ENCODE measurements around the gene SMC4. TPM values are rescaled to one million over a fixed set of nuclear protein-coding genes. Genes with fewer than 3 reads are reported as not detected.

Gene SMC4
- total and polyA plus RNA-seq, 2 of the 13 experiments (the other 11 are each of a cell fraction or from before 2014, with no cell fraction given) = 19.2 to 74.3 TPM

- Histone ChIP-seq H3K9ac (ENCODE audit: insufficient read depth, low read depth, low read length) (no peak overlapping the region), H3K36me3 (replicated peaks in 1 of 2; ENCODE audit: control insufficient read depth in 1 of 2, insufficient read depth in 2 of 2, low read length in 2 of 2) (no peaks in the 10 kb centered on the region), H3K27ac (ENCODE audit: extremely low read length, insufficient read depth, low read length) (no peak overlapping the region), H3K9me3 (ENCODE audit: low read length) (no peaks in the 10 kb centered on the region), H3K27me3 (ENCODE audit: control insufficient read depth in 1 of 2, insufficient read depth in 2 of 2, low read length in 2 of 2) (no peaks in the 10 kb centered on the region; a peak in 2 of 5 replicates), H2AFZ (ENCODE audit: low read length) (no peak overlapping the region), H3K4me2 (ENCODE audit: low read depth, low read length) (no peak overlapping the region), H3K4me1 (ENCODE audit: insufficient read depth, low read length) (0 out of 2 replicates have a peak, but pooled peaks cover 11% of the 10 kb centered on the region), H4K20me1 (ENCODE audit: insufficient read depth, low read length) (no peaks in the 10 kb centered on the region), H3K4me3 (replicated peaks in 1 of 3; ENCODE audit: insufficient read depth in 1 of 3, low read depth in 2 of 3, low read length in 3 of 3) (no peak overlapping the region), H3K79me2 (ENCODE audit: insufficient read depth, low read length) (no peaks in the 10 kb centered on the region)
- no peak for ATAC-seq
- intact Hi-C loops (cut with micrococcal nuclease; ENCODE audit: unreplicated experiment) (no loop called here), in situ Hi-C loops (cut with HindIII; ENCODE audit: extremely low pct_ligation_motif_present, low pct_unique_long_range_greater_than_20kb) (no loop called here)
- 50% methylated on average over 1 of the region's 1 CpG for WGBS (ENCODE audit: low lambda C conversion rate)
- no peak for DNase-seq (ENCODE audit: low spot score)
- no TSS peak for BruUV-seq (replicated peaks)
- no peak for FAIRE-seq
- ChIA-PET CTCF (ENCODE audit: low intra/inter-chr PET ratio, low total read pairs) (no interaction called here), POLR2A (no interaction called here)
- TF ChIP-seq HES4 (CRISPR knock-in tag; IDR thresholded peaks at IDR 0.05; ENCODE audit: borderline replicate concordance) = no peak
- 0 out of 2 replicates have a peak, but pooled peaks have one; percentile 14 for TF ChIP-seq ZNF121 (CRISPR knock-in tag; IDR thresholded peaks at IDR 0.05)
Observed at GRCh38 chr3:160445854-160446253, 46.4 kb downstream of the SMC4 start.

- DNase-seq (ENCODE audit: low spot score) = no peak
- in situ Hi-C loops (cut with HindIII; ENCODE audit: extremely low pct_ligation_motif_present, low pct_unique_long_range_greater_than_20kb) (no loop called here), intact Hi-C loops (cut with micrococcal nuclease; ENCODE audit: unreplicated experiment) (no loop called here)
- Histone ChIP-seq H3K36me3 (replicated peaks in 1 of 2; ENCODE audit: control insufficient read depth in 1 of 2, insufficient read depth in 2 of 2, low read length in 2 of 2) (no peaks in the 10 kb centered on the region), H3K9me3 (ENCODE audit: low read length) (no peaks in the 10 kb centered on the region), H3K4me3 (replicated peaks in 1 of 3; ENCODE audit: insufficient read depth in 1 of 3, low read depth in 2 of 3, low read length in 3 of 3) (no peak overlapping the region), H2AFZ (ENCODE audit: low read length) (no peak overlapping the region), H3K4me2 (ENCODE audit: low read depth, low read length) (no peak overlapping the region), H3K4me1 (ENCODE audit: insufficient read depth, low read length) (0 out of 2 replicates have a peak, but pooled peaks cover 11% of the 10 kb centered on the region), H3K9ac (ENCODE audit: insufficient read depth, low read depth, low read length) (no peak overlapping the region), H3K27ac (ENCODE audit: extremely low read length, insufficient read depth, low read length) (no peak overlapping the region), H3K27me3 (ENCODE audit: control insufficient read depth in 1 of 2, insufficient read depth in 2 of 2, low read length in 2 of 2) (no peaks in the 10 kb centered on the region; a peak in 2 of 5 replicates), H3K79me2 (ENCODE audit: insufficient read depth, low read length) (no peaks in the 10 kb centered on the region), H4K20me1 (ENCODE audit: insufficient read depth, low read length) (no peaks in the 10 kb centered on the region)
- no peak for ATAC-seq
- BruUV-seq (replicated peaks) = no TSS peak
- 60% methylated on average over 13 of the region's 13 CpGs for WGBS (ENCODE audit: low lambda C conversion rate)
- FAIRE-seq = no peak
- CTCF ChIA-PET (ENCODE audit: low intra/inter-chr PET ratio, low total read pairs) = no interaction called here
- POLR2A ChIA-PET = no interaction called here
- TF ChIP-seq ZNF552 (CRISPR knock-in tag; IDR thresholded peaks at IDR 0.05; ENCODE audit: borderline replicate concordance) (no peak), ZBTB25 (CRISPR knock-in tag; IDR thresholded peaks at IDR 0.05) (no peak), ZKSCAN8 (CRISPR knock-in tag; IDR thresholded peaks at IDR 0.05; ENCODE audit: borderline replicate concordance) (no peak), ZBTB40 (IDR thresholded peaks at IDR 0.05) (no peak), ZBTB40 (CRISPR knock-in tag; IDR thresholded peaks at IDR 0.05) (no peak)
Observed at GRCh38 chr3:160446522-160447056, 47.1 kb downstream of the SMC4 start.
